HFFc6 (cell line): ENCODE data around the gene COL4A1. TPM values are rescaled to one million over a fixed set of nuclear protein-coding genes. Genes with fewer than 3 reads are reported as not detected.

ENCODE experiments used
- DNase-seq: peaks from one replicate; pipeline ENCODE4 v3.0.0-alpha.2; 2018
- H3K27ac Mint-ChIP-seq: 2 replicates; pipeline ENCODE4 v1.8.0; 2020; ENCODE audit warnings: mild to moderate bottlenecking, mixed read lengths
- H3K27me3 Mint-ChIP-seq: 2 replicates; pipeline ENCODE4 v1.8.0; 2021; ENCODE audit warnings: mild to moderate bottlenecking, moderate library complexity, mixed read lengths; ENCODE audit not compliant: insufficient read depth
- H3K36me3 Mint-ChIP-seq: 2 replicates; pipeline ENCODE4 v1.8.0; 2021; ENCODE audit warnings: low read depth, mixed read lengths
- H3K4me1 Mint-ChIP-seq: 2 replicates; pipeline ENCODE4 v1.8.0; 2020; ENCODE audit warnings: low read depth, mixed read lengths
- H3K4me3 Mint-ChIP-seq: 2 replicates; pipeline ENCODE4 v1.8.0; 2020; ENCODE audit warnings: mild to moderate bottlenecking, moderate library complexity, mixed read lengths
- H3K9me3 Mint-ChIP-seq: 2 replicates; pipeline ENCODE4 v1.8.0; 2020; ENCODE audit warnings: mild to moderate bottlenecking, mixed read lengths
- CTCF ChIP-seq: fragments of 200-600 bp; sonication (generic); IDR thresholded peaks from 2 replicates; pipeline ENCODE4 v1.5.0; 2021; ENCODE audit warnings: antibody characterized with exemption, mild to moderate bottlenecking
- total RNA-seq, 6 experiments: library from RNA; stranded (reverse); fragmentation: NEBNext Ultra II Directional; extraction: Animal tissue kit (Norgen Biotek cat#: 25700); gene quantifications; 2 replicates in 1 of 6; 3 replicates in 5 of 6; pipeline ENCODE4 v1.2.3, GENCODE V29; 2021

COL4A1 gene
- total RNA-seq, 6 experiments from 2014 or later = 137 to 328 (median 148) TPM

GRCh38 chr13:110128546-110128945 lies 178.4 kb downstream of the COL4A1 start:
- Mint-ChIP-seq H3K4me1 (peaks cover 45% of the 10 kb centered on the region), H3K36me3 (peaks cover 6% of the 10 kb centered on the region; the same call in 1 of the 2 replicates)
- DNase-seq = no peak

GRCh38 chr13:110127986-110128511 lies 178.9 kb downstream of the COL4A1 start:
- Mint-ChIP-seq H3K27me3 (peaks cover 1% of the 10 kb centered on the region; the same call in 1 of the 2 replicates), H3K4me3 (peak overlapping the region; percentile 35), H3K36me3 (peaks cover 6% of the 10 kb centered on the region; the same call in 1 of the 2 replicates), H3K27ac (peak overlapping the region; percentile 94), H3K9me3 (0 out of 2 replicates have a peak, but pooled peaks cover 3% of the 10 kb centered on the region), H3K4me1 (peaks cover 45% of the 10 kb centered on the region)
- peak; percentile 23 for DNase-seq
- no peak for TF ChIP-seq CTCF

More at GRCh38 chr13:110128546-110128945, 178.4 kb downstream of the COL4A1 start:
- Mint-ChIP-seq H3K9me3 (0 out of 2 replicates have a peak, but pooled peaks cover 3% of the 10 kb centered on the region), H3K4me3 (peak overlapping the region; percentile 35), H3K27me3 (peaks cover 1% of the 10 kb centered on the region; the same call in 1 of the 2 replicates), H3K27ac (peak overlapping the region; percentile 94)
- no peak for TF ChIP-seq CTCF

- Mint-ChIP-seq H3K4me1 (peaks cover 45% of the 10 kb centered on the region), H3K27ac (peak overlapping the region; percentile 94), H3K9me3 (0 out of 2 replicates have a peak, but pooled peaks cover 3% of the 10 kb centered on the region), H3K27me3 (peaks cover 1% of the 10 kb centered on the region; the same call in 1 of the 2 replicates), H3K36me3 (peaks cover 6% of the 10 kb centered on the region; the same call in 1 of the 2 replicates), H3K4me3 (peak overlapping the region; percentile 62)
- TF ChIP-seq CTCF = no peak
- DNase-seq = peak; percentile 95
Measured at GRCh38 chr13:110126391-110126961, 180.5 kb downstream of the COL4A1 start.

DNA sequence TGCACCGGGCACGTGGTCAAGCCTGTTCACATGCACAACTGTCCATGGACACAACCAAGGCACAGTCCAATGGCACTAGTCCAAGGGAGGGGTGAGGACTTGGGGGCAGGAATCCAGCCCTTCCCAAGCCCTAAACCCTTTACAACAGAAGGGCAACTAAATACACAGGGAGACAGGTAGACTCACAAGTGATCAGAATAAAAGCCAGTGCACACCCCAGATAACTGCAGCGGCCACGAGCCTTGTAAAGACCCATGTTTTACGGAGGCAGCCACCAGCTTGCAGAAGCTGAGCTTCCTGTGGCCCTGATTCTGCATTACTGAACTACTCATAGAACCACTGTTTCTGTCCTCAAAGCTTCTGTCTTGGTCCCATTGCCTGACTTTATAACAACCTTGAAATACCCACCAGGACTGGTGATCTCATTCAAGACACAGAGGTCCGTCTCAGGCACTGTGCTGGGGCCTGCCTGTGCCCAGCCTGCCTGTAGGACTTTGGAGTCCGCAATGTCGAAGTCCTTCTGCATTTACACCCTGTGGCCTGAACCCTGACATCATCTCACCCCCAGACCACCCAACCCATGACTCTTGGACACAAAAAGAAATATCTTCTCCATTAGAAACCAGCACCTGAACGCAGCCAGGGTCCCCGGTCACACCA lies 181.2 kb downstream of the COL4A1 start:
- no peak for TF ChIP-seq CTCF
- Mint-ChIP-seq H3K27me3 (peaks cover 1% of the 10 kb centered on the region; the same call in 1 of the 2 replicates), H3K4me3 (peak overlapping the region; percentile 62), H3K36me3 (peaks cover 6% of the 10 kb centered on the region; the same call in 1 of the 2 replicates), H3K27ac (peak overlapping the region; percentile 94), H3K9me3 (0 out of 2 replicates have a peak, but pooled peaks cover 3% of the 10 kb centered on the region), H3K4me1 (peaks cover 47% of the 10 kb centered on the region)
- no peak for DNase-seq

DNA sequence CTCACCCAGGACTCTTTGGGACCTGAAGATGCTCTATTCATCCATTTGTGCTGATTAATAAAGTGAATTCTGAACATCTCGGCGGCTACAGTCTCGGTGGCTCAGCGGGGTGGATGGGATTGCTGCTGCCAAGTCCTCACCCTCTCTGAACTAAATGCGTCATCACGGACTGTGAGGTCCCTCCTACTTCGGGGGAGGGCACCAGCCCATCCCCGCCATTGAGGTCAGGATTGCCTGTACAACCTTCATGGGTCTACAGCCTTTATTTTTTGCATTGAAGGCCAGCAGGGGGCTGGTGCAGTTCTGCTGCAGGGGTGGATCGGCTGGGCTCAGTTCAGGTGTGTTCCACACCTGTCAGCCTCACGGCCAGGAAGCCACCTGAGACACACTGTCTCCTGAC lies 181.8 kb downstream of the COL4A1 start:
- Mint-ChIP-seq H3K9me3 (0 out of 2 replicates have a peak, but pooled peaks cover 3% of the 10 kb centered on the region), H3K27ac (no peak overlapping the region; the same call in 1 of the 2 replicates), H3K4me3 (no peak overlapping the region), H3K36me3 (peaks cover 6% of the 10 kb centered on the region; the same call in 1 of the 2 replicates), H3K4me1 (peaks cover 53% of the 10 kb centered on the region), H3K27me3 (peaks cover 1% of the 10 kb centered on the region; the same call in 1 of the 2 replicates)
- TF ChIP-seq CTCF = peak; percentile 34; the same call in 1 of the 2 replicates
- no peak for DNase-seq
